Keratinocyte (primary cell): ENCODE measurements around the gene GFPT2. TPM values are rescaled to one million over a fixed set of nuclear protein-coding genes. Genes with fewer than 3 reads are reported as not detected.

Experiments used
- DNase-seq: peaks from one replicate; pipeline ENCODE4 v3.0.0-alpha.2; 2011; ENCODE audit warnings: low read depth, missing footprints, low spot score
- FAIRE-seq: peaks from 2 replicates; lab custom pipeline; 2011; peaks lifted over from hg19 to GRCh38; lab: Jason Lieb, UNC
- H2AFZ ChIP-seq: 2 replicates; pipeline ENCODE4 v1.6.0; 2012; ENCODE audit warnings: low read length, control low read depth, inconsistent platforms; ENCODE audit not compliant: control insufficient read depth
- H3K27ac ChIP-seq: 2 replicates; pipeline ENCODE4 v1.5.1; 2011; ENCODE audit warnings: low read length; ENCODE audit not compliant: control insufficient read depth, insufficient read depth
- H3K27me3 ChIP-seq: 3 replicates; pipeline ENCODE4 v1.6.0; 2011; ENCODE audit warnings: low read length; ENCODE audit not compliant: control insufficient read depth, insufficient read depth; ENCODE audit errors: extremely low read depth
- H3K36me3 ChIP-seq, 2 experiments: 2 replicates in 1 of 2; 3 replicates in 1 of 2; pipeline ENCODE4 v1.5.1; 2011; ENCODE audit warnings: low read length in 2 of 2, mild to moderate bottlenecking in 1 of 2; ENCODE audit not compliant: control insufficient read depth in 2 of 2, insufficient read depth in 2 of 2; ENCODE audit errors: extremely low read depth in 1 of 2
- H3K4me1 ChIP-seq: 3 replicates; pipeline ENCODE4 v1.5.1; 2011; ENCODE audit warnings: low read length; ENCODE audit not compliant: control insufficient read depth, insufficient read depth; ENCODE audit errors: extremely low read depth
- H3K4me2 ChIP-seq: 3 replicates; pipeline ENCODE4 v1.6.0; 2011; ENCODE audit warnings: low read depth, low read length; ENCODE audit not compliant: control insufficient read depth, insufficient read depth; ENCODE audit errors: extremely low read depth
- H3K4me3 ChIP-seq, 3 experiments: fragments of 200-600 bp in 1 of 3; sonication (generic) in 1 of 3; 2 replicates in 2 of 3; 3 replicates in 1 of 3; pipeline ENCODE4 v1.5.1; 2011 to 2016; ENCODE audit warnings: low read length in 3 of 3, mild to moderate bottlenecking in 3 of 3, control low read depth in 2 of 3, inconsistent platforms in 1 of 3, low read depth in 1 of 3, mixed read lengths in 1 of 3, mixed run types in 1 of 3, moderate library complexity in 1 of 3; ENCODE audit not compliant: control insufficient read depth in 2 of 3, insufficient read depth in 2 of 3; ENCODE audit errors: extremely low read depth in 1 of 3
- H3K79me2 ChIP-seq: 2 replicates; pipeline ENCODE4 v1.6.0; 2012; ENCODE audit warnings: low read length; ENCODE audit not compliant: control insufficient read depth, insufficient read depth
- H3K9ac ChIP-seq: 3 replicates; pipeline ENCODE4 v1.6.0; 2011; ENCODE audit warnings: low read length; ENCODE audit not compliant: control insufficient read depth, insufficient read depth; ENCODE audit errors: extremely low read depth
- H3K9me1 ChIP-seq: 3 replicates; pipeline ENCODE4 v1.6.0; 2011; ENCODE audit warnings: low read length; ENCODE audit not compliant: control insufficient read depth, insufficient read depth; ENCODE audit errors: extremely low read depth
- H3K9me3 ChIP-seq: 2 replicates; pipeline ENCODE4 v1.5.1; 2012; ENCODE audit warnings: low read depth, low read length; ENCODE audit not compliant: control insufficient read depth
- H4K20me1 ChIP-seq: 3 replicates; pipeline ENCODE4 v1.6.0; 2011; ENCODE audit warnings: low read length; ENCODE audit not compliant: control insufficient read depth, insufficient read depth; ENCODE audit errors: extremely low read depth
- EZH2 ChIP-seq: IDR thresholded peaks from one replicate; pipeline ENCODE4 v1.6.1; 2012; ENCODE audit warnings: inconsistent platforms, mild to moderate bottlenecking, low read length, moderate library complexity
- dilution Hi-C: fragments of 300-500 bp; cut with MboI; formaldehyde crosslinking; loops from one replicate; pipeline ENCODE4 v1.7.0; 2020; ENCODE audit warnings: low sequenced_read_pairs; ENCODE audit not compliant: extremely low pct_ligation_motif_present
- polyA plus RNA-seq, 5 experiments: library from polyadenylated mRNA; depleted of rRNA in 3 of 5; stranded (reverse) in 3 of 5; stranded (forward) in 1 of 5; unstranded in 1 of 5; fragments of >200 nt; gene quantifications; 1 replicate in 1 of 5; 2 replicates in 3 of 5; 3 replicates in 1 of 5; pipeline versions ENCODE4 v1.2.1 to v1.2.3, GENCODE V29; 2011 to 2012; ENCODE audit warnings: missing spikeins in 2 of 5, low read depth in 1 of 5, low replicate concordance in 1 of 5
- TF ChIP-seq, protein P1 (sequence below), 3 experiments: IDR thresholded peaks in 1 of 3; conservative IDR thresholded peaks in 1 of 3; optimal IDR thresholded peaks in 1 of 3; 2 replicates in 2 of 3; 3 replicates in 1 of 3; pipeline versions ENCODE3 to v1.5.1; 2011; ENCODE audit warnings: low read length in 3 of 3, mild to moderate bottlenecking in 3 of 3, moderate library complexity in 2 of 3, control low read depth in 1 of 3, inconsistent platforms in 1 of 3; ENCODE audit not compliant: insufficient read depth in 2 of 3; ENCODE audit errors: extremely low read depth in 1 of 3

The GFPT2 gene
- polyA plus RNA-seq, 1 donor (not counting 4 experiments of a cell fraction or from before 2014, with no cell fraction given) = not detected

DNA sequence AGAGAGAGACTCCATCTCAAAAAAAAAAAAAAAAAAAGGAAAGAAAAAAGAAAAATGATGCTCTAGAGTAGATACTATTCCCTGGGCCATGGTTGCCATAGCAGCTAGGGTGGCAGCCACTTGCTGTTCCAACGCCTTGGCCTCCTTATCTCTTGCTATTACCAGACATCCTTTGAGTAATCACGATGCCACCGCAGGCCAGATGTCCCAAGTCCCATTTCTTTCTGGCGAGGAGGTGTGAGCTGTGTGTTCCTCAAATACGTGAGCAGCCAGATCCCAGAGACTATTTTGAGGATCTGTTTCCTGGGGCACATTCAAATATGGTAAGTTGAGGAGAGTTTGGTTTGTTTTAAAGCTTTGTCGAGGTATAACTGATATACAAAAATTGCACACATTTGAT is 23.4 kb upstream of the GFPT2 start:
- Histone ChIP-seq H3K27me3 (peaks cover 11% of the 10 kb centered on the region), H3K27ac (no peak overlapping the region), H3K4me2 (no peak overlapping the region), H3K9me1 (no peaks in the 10 kb centered on the region), H2AFZ (no peak overlapping the region), H3K4me1 (no peaks in the 10 kb centered on the region), H3K9ac (no peak overlapping the region), H3K4me3 (no peak overlapping the region), H4K20me1 (no peaks in the 10 kb centered on the region), H3K36me3 (no peaks in the 10 kb centered on the region), H3K9me3 (no peaks in the 10 kb centered on the region), H3K79me2 (no peaks in the 10 kb centered on the region)
- no peak for TF ChIP-seq EZH2
- TF ChIP-seq, protein P1, sequence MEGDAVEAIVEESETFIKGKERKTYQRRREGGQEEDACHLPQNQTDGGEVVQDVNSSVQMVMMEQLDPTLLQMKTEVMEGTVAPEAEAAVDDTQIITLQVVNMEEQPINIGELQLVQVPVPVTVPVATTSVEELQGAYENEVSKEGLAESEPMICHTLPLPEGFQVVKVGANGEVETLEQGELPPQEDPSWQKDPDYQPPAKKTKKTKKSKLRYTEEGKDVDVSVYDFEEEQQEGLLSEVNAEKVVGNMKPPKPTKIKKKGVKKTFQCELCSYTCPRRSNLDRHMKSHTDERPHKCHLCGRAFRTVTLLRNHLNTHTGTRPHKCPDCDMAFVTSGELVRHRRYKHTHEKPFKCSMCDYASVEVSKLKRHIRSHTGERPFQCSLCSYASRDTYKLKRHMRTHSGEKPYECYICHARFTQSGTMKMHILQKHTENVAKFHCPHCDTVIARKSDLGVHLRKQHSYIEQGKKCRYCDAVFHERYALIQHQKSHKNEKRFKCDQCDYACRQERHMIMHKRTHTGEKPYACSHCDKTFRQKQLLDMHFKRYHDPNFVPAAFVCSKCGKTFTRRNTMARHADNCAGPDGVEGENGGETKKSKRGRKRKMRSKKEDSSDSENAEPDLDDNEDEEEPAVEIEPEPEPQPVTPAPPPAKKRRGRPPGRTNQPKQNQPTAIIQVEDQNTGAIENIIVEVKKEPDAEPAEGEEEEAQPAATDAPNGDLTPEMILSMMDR (optimal IDR thresholded peaks at IDR 0.05 in 1 of 3, IDR thresholded peaks at IDR 0.05 in 1 of 3, conservative IDR thresholded peaks at IDR 0.05 in 1 of 3; ENCODE audit: extremely low read depth in 1 of 3, insufficient read depth in 2 of 3, low read length in 3 of 3) = no peak
- dilution Hi-C loops = no loop called here
- FAIRE-seq (no peak), DNase-seq (no peak)

DNA sequence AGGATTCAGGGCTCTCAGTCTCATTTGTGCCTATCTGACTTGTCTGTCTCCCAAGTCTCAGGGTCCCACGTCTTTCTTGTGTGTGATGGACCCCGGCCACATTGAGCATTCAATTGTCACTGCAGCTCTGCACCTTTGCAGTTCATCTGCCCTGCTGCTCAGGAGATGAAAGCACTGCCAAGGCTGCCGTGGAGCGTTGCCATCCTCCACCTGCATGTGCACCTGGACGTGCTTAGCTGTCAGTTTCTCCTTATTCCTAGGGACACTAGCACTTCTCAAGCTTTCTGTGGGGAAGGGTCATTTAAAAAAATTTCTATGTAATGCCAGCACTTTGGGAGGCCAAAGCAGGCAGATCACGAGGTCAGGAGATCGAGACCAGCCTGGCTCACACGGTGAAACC is 22.8 kb upstream of the GFPT2 start:
- H3K9me1 ChIP-seq = no peaks in the 10 kb centered on the region
- no peak overlapping the region for H3K4me2 ChIP-seq
- H3K9ac ChIP-seq = no peak overlapping the region
- H3K27ac ChIP-seq = no peak overlapping the region
- TF ChIP-seq, protein P1 (optimal IDR thresholded peaks at IDR 0.05 in 1 of 3, IDR thresholded peaks at IDR 0.05 in 1 of 3, conservative IDR thresholded peaks at IDR 0.05 in 1 of 3; ENCODE audit: extremely low read depth in 1 of 3, insufficient read depth in 2 of 3, low read length in 3 of 3) = no peak
- no peak for TF ChIP-seq EZH2
- H3K4me1 ChIP-seq = no peaks in the 10 kb centered on the region
- peaks cover 11% of the 10 kb centered on the region for H3K27me3 ChIP-seq
- no peak for DNase-seq
- H3K36me3 ChIP-seq = no peaks in the 10 kb centered on the region
- H3K79me2 ChIP-seq = no peaks in the 10 kb centered on the region
- H2AFZ ChIP-seq = no peak overlapping the region
- no peak for FAIRE-seq
- no peak overlapping the region for H3K4me3 ChIP-seq
- dilution Hi-C loops = no loop called here
- no peaks in the 10 kb centered on the region for H4K20me1 ChIP-seq
- H3K9me3 ChIP-seq = no peaks in the 10 kb centered on the region
